Esophagus squamous epithelium (tissue), 5 donors: ENCODE data around the gene RSBN1. TPM values are rescaled to one million over a fixed set of nuclear protein-coding genes. Genes with fewer than 3 reads are reported as not detected.
A peak's percentile ranks its signal among the peaks of the same experiment; 100 is the strongest.

ENCODE experiments used
- DNase-seq: peaks from one replicate; lab custom pipeline; 2025; lab: John Stamatoyannopoulos, UW
- H3K27ac ChIP-seq, 4 donors: fragments of 200-600 bp; sonication (generic); one replicate each; pipeline ENCODE4 v1.5.1; 2016 to 2019; ENCODE audit warnings: mild to moderate bottlenecking in 1 of 4
- H3K27me3 ChIP-seq, 4 donors: fragments of 200-600 bp; sonication (generic); 1 replicate in 3 of 4; 2 replicates in 1 of 4; pipeline versions ENCODE4 v1.5.1 to v1.6.0; 2017 to 2021; ENCODE audit warnings: antibody characterized with exemption in 1 of 4
- H3K36me3 ChIP-seq, 3 donors: fragments of 200-600 bp; sonication (generic); one replicate each; pipeline ENCODE4 v1.5.1; 2016 to 2019
- H3K4me1 ChIP-seq, 3 donors: fragments of 200-600 bp; sonication (generic); one replicate each; pipeline ENCODE4 v1.5.1; 2017 to 2019
- H3K4me3 ChIP-seq, 4 donors: fragments of 200-600 bp; sonication (generic); 1 replicate in 3 of 4; 2 replicates in 1 of 4; pipeline ENCODE4 v1.5.1; 2016 to 2019; ENCODE audit warnings: mild to moderate bottlenecking in 2 of 4, moderate library complexity in 1 of 4
- H3K9me3 ChIP-seq, 3 donors: fragments of 200-600 bp; sonication (generic); one replicate each; pipeline ENCODE4 v1.5.1; 2016 to 2019
- POLR2A ChIP-seq, 4 donors: fragments of 450-650 bp; IDR thresholded peaks; one replicate each; pipeline ENCODE4 v1.6.1; 2017; ENCODE audit warnings: antibody characterized with exemption in 4 of 4, mild to moderate bottlenecking in 4 of 4, moderate library complexity in 3 of 4
- WGBS, 2 donors: methylation state at CpG; one replicate each; pipeline ENCODE4 v1.1.5; 2018; 5-methylcytosine and 5-hydroxymethylcytosine counted together
- intact Hi-C: fragments of 100-400 bp; cut with DNase I; formaldehyde crosslinking; loops from one replicate; pipeline ENCODE4 v1.15.0; 2022
- total RNA-seq, 4 donors: library from RNA; depleted of rRNA; stranded (reverse); fragments of >200 nt; gene quantifications; one replicate each; pipeline ENCODE4 v1.1.0, GENCODE V29; 2016
- TF ChIP-seq, protein P1 (sequence below), 6 experiments: fragments of 450-650 bp in 4 of 6; fragments of 200-600 bp in 2 of 6; sonication (generic) in 2 of 6; IDR thresholded peaks; one replicate each; pipeline ENCODE4 v1.5.1; 2016 to 2019; ENCODE audit warnings: antibody characterized with exemption in 6 of 6, mild to moderate bottlenecking in 4 of 6, moderate library complexity in 4 of 6
- donor health status: DM: yes; HTN: yes; CAD: no.

Gene RSBN1
- total RNA-seq, 4 donors from 2014 or later: 8.0 to 18.7 (median 10.6) TPM

DNA sequence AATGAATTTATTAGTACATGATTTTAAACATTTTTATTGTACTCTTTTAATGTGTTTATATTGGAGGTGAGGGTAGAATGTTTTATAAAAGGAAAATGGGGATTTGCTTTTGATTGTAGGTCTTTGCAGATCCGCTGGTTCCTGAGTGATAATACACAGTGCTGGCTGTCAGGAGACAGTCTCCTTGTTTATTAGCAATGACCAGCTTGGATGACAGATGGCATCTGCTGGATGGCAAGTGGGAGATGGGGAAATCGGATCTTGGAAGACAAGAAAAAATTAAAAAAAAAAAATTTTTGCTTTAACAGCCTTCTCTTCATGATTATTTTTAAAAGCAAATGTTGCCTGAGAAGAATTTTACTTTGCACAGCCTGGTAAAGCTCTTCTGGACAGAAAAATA, 48.6 kb downstream of the RSBN1 start:
- Histone ChIP-seq H3K4me3 (no peak overlapping the region), H3K27me3 (no peaks in the 10 kb centered on the region), H3K36me3 (peaks cover 0 to 57% (median 8%) of the 10 kb centered on the region in 3 donors), H3K4me1 (peaks cover 0 to 10% (median 3%) of the 10 kb centered on the region in 3 donors), H3K27ac (no peak overlapping the region), H3K9me3 (no peaks in the 10 kb centered on the region)
- no peak for DNase-seq
- TF ChIP-seq, protein P1, sequence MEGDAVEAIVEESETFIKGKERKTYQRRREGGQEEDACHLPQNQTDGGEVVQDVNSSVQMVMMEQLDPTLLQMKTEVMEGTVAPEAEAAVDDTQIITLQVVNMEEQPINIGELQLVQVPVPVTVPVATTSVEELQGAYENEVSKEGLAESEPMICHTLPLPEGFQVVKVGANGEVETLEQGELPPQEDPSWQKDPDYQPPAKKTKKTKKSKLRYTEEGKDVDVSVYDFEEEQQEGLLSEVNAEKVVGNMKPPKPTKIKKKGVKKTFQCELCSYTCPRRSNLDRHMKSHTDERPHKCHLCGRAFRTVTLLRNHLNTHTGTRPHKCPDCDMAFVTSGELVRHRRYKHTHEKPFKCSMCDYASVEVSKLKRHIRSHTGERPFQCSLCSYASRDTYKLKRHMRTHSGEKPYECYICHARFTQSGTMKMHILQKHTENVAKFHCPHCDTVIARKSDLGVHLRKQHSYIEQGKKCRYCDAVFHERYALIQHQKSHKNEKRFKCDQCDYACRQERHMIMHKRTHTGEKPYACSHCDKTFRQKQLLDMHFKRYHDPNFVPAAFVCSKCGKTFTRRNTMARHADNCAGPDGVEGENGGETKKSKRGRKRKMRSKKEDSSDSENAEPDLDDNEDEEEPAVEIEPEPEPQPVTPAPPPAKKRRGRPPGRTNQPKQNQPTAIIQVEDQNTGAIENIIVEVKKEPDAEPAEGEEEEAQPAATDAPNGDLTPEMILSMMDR (IDR thresholded peaks at IDR 0.05): no peak
- no peak for TF ChIP-seq POLR2A (IDR thresholded peaks at IDR 0.05)
- intact Hi-C loops: no loop called here
- WGBS, 2 donors: 81 to 96% methylated on average over 2 of the region's 2 CpGs

DNA sequence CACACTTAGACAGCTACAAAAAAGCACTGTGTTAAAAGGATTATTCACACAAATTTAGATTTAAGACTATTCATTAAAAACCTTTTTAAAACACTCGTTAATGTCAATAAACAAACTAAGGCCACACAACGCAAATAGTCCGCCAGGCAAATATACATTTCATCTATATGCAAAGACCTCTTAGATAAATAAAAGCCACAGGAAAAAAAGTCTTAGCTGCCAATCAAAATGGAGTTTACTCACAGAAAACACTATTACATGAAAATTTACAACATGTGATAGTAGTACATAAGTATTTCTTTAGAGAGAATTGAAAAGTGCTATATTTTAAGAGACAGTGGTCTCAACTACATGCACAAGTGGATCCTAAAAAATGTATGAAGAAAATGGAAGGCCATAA, 50.3 kb downstream of the RSBN1 start:
- DNase-seq: no peak
- intact Hi-C loops: no loop called here

DNA sequence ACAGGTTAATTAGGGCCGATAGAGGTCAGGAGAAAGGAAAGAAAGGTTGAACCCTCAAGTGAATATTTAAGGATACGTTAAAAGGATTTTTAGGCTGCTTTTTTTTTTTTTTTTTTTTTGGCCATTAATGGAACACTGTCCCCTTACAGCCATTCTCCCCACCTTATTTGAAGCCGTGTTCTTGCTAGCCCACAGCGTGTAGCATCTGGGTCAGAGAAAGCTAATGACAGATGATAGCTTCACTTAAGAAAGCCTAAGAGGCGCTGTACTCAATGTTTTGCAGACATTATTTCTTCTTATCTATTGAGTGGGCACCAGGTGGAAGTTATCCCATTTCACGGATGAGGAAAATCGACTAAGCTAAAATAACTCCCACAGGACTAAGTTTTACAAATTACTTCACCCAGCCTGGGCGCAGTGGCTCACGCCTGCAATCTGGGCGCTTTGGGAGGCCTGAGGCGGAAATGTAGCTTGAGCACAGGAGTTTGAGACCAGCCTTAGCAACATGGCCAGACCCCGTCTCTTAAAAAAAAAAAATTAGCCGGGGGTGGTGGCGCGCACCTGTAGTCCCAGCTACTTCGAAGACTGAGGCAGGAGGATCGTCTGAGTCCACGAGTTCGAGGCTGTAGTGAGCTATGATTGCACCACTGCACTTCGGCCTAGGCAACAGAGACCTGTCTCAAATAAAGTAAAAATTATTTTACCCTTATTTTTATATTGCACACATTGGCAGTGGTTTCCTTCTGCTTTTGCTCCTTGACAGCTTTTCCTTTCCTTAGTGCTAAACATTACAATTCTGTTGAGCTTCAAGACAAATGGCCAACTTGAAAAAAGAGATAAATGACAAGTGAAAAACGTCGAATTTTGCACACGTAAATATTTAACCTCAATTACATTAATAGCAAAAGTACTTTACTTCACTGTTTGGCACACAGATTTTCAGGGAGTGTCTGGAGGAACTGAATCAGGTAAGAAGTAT, 51.9 kb downstream of the RSBN1 start:
- Histone ChIP-seq H3K4me1 (peaks cover 0 to 37% (median 3%) of the 10 kb centered on the region in 3 donors), H3K27me3 (no peaks in the 10 kb centered on the region), H3K9me3 (no peaks in the 10 kb centered on the region), H3K4me3 (peak overlapping the region; percentile 76 to 96 (median 92)), H3K36me3 (peaks cover 0 to 25% (median 0%) of the 10 kb centered on the region in 3 donors), H3K27ac (peak overlapping the region; percentile 85 to 96 (median 90))
- WGBS, 2 donors: 66 to 72% methylated on average over 22 to 23 of the region's 23 CpGs
- no peak for DNase-seq
- TF ChIP-seq, protein P1 (IDR thresholded peaks at IDR 0.05): no peak
- TF ChIP-seq POLR2A (IDR thresholded peaks at IDR 0.05): no peak
- intact Hi-C loops: no loop called here

More for the DNA sequence above, 50.3 kb downstream of the RSBN1 start:
- Histone ChIP-seq H3K4me1 (peaks cover 0 to 27% (median 3%) of the 10 kb centered on the region in 3 donors), H3K27ac (no peak overlapping the region), H3K36me3 (peaks cover 0 to 41% (median 8%) of the 10 kb centered on the region in 3 donors), H3K4me3 (no peak overlapping the region), H3K9me3 (no peaks in the 10 kb centered on the region), H3K27me3 (no peaks in the 10 kb centered on the region)
- TF ChIP-seq, protein P1 (IDR thresholded peaks at IDR 0.05): no peak
- no peak for TF ChIP-seq POLR2A (IDR thresholded peaks at IDR 0.05)
- WGBS, 2 donors: 82 to 87% methylated on average over 3 of the region's 3 CpGs

DNA sequence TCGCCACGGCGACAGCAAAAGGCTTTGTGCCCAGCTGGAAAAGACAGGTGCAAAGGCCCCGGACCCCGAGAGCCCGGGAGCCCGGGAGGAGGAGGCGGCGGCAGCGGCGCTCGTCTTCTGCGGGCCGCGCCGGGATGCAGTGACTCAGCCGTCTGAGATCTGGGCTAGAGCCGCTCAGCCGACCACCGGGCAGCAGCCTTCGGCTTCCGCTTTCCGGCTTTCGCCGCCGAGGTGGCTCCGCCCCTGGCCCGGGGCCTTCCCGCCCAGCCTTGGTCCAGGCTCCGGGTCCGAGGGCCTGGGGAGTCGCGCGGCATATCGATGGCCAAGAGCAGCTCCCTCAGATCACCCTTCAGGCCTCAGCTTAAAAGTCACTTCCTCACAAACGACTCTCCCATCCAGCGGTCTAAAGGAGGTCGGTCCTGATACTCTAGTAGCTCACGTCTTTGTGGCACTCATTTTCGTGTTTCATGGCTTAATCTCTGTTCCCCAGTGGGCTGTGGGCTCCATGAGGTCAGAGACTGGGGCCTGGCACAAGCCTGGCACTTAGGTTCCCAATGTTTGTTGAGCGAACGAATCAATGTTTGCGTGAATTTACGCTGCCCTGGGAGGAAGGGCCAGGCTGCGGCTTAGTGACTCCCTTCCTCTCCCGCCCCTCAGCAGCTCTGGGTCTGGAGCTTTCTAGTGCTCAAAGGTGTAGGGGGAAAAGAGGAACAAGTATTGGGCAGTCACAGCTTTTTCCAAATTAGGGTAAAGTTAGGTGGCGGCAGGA, 52.8 kb downstream of the RSBN1 start, which contains the start of gene PHTF1:
PHTF1 (minus strand) TSS at position 154 of the 769 bp plus-strand sequence. CDS start 783 bp downstream, outside the sequence.
- TF ChIP-seq, protein P1 (IDR thresholded peaks at IDR 0.05): no peak
- TF ChIP-seq POLR2A (IDR thresholded peaks at IDR 0.05): peak in 2 of 4 donors; percentile 61 to 68
- DNase-seq: no peak
- Histone ChIP-seq H3K4me3 (peak within 1 kb of the TSS; percentile 76 to 96 (median 92)), H3K9me3 (no peaks in the 10 kb centered on the region), H3K36me3 (peaks cover 0 to 17% (median 0%) of the 10 kb centered on the region in 3 donors), H3K4me1 (peaks cover 0 to 37% (median 3%) of the 10 kb centered on the region in 3 donors), H3K27me3 (no peaks in the 10 kb centered on the region), H3K27ac (peak within 1 kb of the TSS; percentile 85 to 96 (median 90))
- intact Hi-C loops: no loop called here
- 1 to 2% methylated on average over 24 to 26 of the region's 47 CpGs for WGBS, 2 donors
